Ishikawa (cell line): Measurements from ENCODE around the gene TRIML2.

Experiments used
- CEBPB ChIP-seq: IDR thresholded peaks from 2 replicates; pipeline ENCODE4 v1.6.1; 2012
- CREB1 ChIP-seq: IDR thresholded peaks from 2 replicates; pipeline ENCODE4 v1.6.1; 2012; ENCODE audit warnings: low read depth
- EGR1 ChIP-seq: IDR thresholded peaks from 2 replicates; pipeline ENCODE4 v1.6.1; 2012
- EP300 ChIP-seq: IDR thresholded peaks from 2 replicates; pipeline ENCODE4 v1.6.1; 2012; ENCODE audit warnings: borderline replicate concordance
- FOXM1 ChIP-seq: IDR thresholded peaks from 2 replicates; pipeline ENCODE4 v1.6.1; 2012; ENCODE audit warnings: low read depth, borderline replicate concordance
- NFIC ChIP-seq: IDR thresholded peaks from 2 replicates; pipeline ENCODE4 v1.6.1; 2012
- RAD21 ChIP-seq: IDR thresholded peaks from 2 replicates; pipeline ENCODE4 v1.6.1; 2012; ENCODE audit warnings: low read depth
- TAF1 ChIP-seq: IDR thresholded peaks from 2 replicates; pipeline ENCODE4 v1.6.1; 2012; ENCODE audit warnings: low read depth, mild to moderate bottlenecking
- TCF12 ChIP-seq: IDR thresholded peaks from 2 replicates; pipeline ENCODE4 v1.6.1; 2012; ENCODE audit warnings: low read depth
- TEAD4 ChIP-seq: IDR thresholded peaks from 2 replicates; pipeline ENCODE4 v1.6.1; 2012
- YY1 ChIP-seq: IDR thresholded peaks from 2 replicates; pipeline ENCODE4 v1.6.1; 2012; ENCODE audit warnings: low read depth
- ZBTB7A ChIP-seq: IDR thresholded peaks from 2 replicates; pipeline ENCODE4 v1.6.1; 2012; ENCODE audit warnings: low read depth
- TF ChIP-seq, protein P1 (sequence below): IDR thresholded peaks from 2 replicates; pipeline ENCODE4 v1.6.1; 2012
- TF ChIP-seq, protein P2 (sequence below): IDR thresholded peaks from 2 replicates; pipeline ENCODE4 v1.6.1; 2012; ENCODE audit warnings: low read depth, mild to moderate bottlenecking
- TF ChIP-seq, protein P3 (sequence below): IDR thresholded peaks from 2 replicates; pipeline ENCODE4 v1.6.1; 2012

TRIML2 gene

DNA sequence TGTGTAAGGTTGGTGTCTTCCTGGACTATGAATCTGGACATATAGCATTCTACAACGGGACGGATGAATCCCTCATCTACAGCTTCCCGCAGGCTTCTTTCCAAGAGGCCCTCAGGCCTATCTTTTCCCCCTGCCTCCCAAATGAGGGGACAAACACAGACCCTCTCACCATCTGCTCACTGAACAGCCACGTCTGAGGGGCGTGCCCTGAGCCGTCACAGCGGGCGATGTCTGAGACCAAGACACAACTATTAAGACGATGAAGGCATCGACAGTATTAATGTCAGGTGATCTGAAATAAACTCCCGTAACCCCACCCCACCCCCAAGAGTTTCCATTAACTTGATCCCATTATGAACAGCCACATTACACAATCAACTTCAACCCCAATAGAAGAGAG is 37.8 kb upstream of the TRIML2 start:
- TF ChIP-seq TEAD4: no peak
- no peak for TF ChIP-seq NFIC

DNA sequence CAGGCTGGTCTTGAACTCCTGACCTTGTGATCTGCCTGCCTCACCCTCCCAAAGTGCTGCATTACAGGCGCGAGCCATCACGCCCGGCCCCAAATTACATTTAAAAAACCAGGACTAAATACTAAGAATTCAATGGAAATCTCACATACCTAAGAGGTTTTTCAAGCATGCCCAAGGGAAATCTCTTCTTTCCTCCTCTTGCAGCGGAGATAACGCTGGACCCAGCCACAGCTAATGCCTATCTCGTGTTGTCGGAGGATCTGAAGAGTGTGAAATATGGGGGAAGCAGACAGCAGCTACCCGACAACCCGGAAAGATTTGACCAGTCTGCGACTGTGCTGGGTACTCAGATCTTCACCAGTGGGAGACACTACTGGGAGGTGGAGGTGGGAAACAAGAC is 37.2 kb upstream of the TRIML2 start:
- TF ChIP-seq ZBTB7A: no peak
- no peak for TF ChIP-seq CREB1
- TF ChIP-seq TCF12: no peak
- TF ChIP-seq, protein P1, sequence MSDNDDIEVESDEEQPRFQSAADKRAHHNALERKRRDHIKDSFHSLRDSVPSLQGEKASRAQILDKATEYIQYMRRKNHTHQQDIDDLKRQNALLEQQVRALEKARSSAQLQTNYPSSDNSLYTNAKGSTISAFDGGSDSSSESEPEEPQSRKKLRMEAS: no peak
- TF ChIP-seq, protein P2, sequence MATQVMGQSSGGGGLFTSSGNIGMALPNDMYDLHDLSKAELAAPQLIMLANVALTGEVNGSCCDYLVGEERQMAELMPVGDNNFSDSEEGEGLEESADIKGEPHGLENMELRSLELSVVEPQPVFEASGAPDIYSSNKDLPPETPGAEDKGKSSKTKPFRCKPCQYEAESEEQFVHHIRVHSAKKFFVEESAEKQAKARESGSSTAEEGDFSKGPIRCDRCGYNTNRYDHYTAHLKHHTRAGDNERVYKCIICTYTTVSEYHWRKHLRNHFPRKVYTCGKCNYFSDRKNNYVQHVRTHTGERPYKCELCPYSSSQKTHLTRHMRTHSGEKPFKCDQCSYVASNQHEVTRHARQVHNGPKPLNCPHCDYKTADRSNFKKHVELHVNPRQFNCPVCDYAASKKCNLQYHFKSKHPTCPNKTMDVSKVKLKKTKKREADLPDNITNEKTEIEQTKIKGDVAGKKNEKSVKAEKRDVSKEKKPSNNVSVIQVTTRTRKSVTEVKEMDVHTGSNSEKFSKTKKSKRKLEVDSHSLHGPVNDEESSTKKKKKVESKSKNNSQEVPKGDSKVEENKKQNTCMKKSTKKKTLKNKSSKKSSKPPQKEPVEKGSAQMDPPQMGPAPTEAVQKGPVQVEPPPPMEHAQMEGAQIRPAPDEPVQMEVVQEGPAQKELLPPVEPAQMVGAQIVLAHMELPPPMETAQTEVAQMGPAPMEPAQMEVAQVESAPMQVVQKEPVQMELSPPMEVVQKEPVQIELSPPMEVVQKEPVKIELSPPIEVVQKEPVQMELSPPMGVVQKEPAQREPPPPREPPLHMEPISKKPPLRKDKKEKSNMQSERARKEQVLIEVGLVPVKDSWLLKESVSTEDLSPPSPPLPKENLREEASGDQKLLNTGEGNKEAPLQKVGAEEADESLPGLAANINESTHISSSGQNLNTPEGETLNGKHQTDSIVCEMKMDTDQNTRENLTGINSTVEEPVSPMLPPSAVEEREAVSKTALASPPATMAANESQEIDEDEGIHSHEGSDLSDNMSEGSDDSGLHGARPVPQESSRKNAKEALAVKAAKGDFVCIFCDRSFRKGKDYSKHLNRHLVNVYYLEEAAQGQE: no peak
- TF ChIP-seq EGR1: no peak
- no peak for TF ChIP-seq YY1
- no peak for TF ChIP-seq NFIC
- TF ChIP-seq TEAD4: no peak

DNA sequence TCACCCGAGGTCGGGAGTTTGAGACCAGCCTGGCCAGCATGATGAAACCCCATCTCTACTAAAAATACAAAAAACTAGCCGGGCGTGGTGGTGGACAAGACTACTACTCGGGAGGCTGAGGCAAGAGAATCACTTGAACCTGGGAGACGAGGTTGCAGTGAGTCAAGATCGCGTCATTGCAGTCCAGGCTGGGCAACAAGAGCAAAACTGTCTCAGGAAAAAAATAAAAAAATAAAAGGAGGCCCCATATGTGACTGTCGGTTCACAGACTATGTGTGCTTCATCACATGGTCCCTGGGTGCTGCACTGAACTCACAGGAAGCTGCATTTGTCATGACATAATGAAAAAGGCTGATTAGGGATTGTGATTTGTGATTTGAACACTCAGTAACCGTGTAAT is 36.2 kb upstream of the TRIML2 start:
- TF ChIP-seq, protein P2: no peak
- no peak for TF ChIP-seq EP300

DNA sequence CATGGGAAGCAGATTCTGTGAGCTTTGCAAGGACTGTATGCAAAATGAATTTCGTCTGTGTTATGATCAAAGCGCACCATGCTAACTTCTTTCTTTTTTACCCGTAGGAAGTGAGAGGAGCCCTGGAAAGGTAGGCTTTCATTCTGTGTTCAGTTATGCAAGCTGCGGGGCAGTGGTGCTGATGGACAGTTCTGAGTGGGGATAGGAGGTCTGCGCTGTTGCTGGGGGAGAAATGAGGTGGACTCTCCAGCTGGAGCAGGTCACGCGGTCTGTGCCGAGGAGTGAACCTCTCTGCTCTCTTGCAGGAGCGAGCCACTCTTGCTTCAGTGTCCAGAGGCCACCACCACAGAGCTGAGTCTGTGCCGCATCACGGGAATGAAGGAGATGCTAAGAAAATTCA is 34.3 kb upstream of the TRIML2 start:
- TF ChIP-seq, protein P1: no peak
- TF ChIP-seq, protein P3, sequence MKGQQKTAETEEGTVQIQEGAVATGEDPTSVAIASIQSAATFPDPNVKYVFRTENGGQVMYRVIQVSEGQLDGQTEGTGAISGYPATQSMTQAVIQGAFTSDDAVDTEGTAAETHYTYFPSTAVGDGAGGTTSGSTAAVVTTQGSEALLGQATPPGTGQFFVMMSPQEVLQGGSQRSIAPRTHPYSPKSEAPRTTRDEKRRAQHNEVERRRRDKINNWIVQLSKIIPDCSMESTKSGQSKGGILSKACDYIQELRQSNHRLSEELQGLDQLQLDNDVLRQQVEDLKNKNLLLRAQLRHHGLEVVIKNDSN: no peak
- TF ChIP-seq NFIC (no peak), FOXM1 (no peak), YY1 (no peak), CREB1 (no peak), TCF12 (no peak), TAF1 (no peak), EP300 (no peak), EGR1 (no peak)
- TF ChIP-seq, protein P2: no peak

DNA sequence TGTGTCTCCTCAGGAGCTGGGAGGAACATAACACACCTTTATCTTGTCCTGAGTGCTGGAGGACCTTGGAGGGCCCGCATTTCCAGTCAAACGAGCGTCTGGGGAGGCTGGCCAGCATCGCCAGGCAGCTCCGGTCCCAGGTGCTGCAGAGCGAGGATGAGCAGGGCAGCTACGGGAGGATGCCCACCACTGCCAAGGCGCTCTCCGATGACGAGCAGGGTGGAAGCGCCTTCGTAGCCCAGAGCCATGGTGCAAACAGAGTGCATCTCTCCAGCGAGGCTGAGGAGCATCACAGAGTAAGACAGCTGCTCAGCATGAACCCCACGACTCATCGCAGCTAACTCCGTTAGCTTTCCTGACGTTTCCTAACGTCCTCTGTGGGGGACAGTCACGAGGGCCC is 30.3 kb upstream of the TRIML2 start:
- TF ChIP-seq NFIC (no peak), CREB1 (no peak), ZBTB7A (no peak), CEBPB (no peak), RAD21 (no peak), TCF12 (no peak), EGR1 (no peak), FOXM1 (no peak)

DNA sequence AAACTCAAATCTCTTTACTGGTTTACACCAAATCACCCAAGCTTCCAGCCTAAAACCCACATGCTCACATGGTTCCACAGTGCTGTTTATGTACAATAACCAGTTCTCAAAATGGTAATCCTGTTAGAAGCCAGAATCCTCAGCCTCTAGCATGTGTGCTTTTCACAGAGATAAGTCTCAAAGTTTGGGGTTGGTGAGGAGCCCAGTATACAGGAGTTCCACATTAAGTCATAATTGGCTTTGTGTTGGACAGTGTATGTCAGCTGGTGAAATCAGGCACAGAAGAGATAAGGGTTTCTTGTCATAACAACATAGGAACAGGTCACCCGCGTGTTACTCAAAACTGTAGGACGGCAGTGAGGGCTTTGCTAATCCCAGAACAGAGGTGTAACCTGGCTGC is 29.7 kb upstream of the TRIML2 start, which contains the start of gene TRIML1:
TSS of gene TRIML1 (plus strand) at position 301 of the 400 bp plus-strand sequence. CDS start 118 bp downstream, outside the sequence.
- TF ChIP-seq TCF12 (no peak), NFIC (no peak), EP300 (no peak), TAF1 (no peak), CREB1 (no peak)
- TF ChIP-seq, protein P2: no peak
